Breast epithelium (tissue), 4 donors: ENCODE data around the gene TMEM30B. TPM values are rescaled to one million over a fixed set of nuclear protein-coding genes. Genes with fewer than 3 reads are reported as not detected.
A peak's percentile ranks its signal among the peaks of the same experiment; 100 is the strongest.

Experiments
- DNase-seq, 2 donors: peaks; one replicate each; pipeline ENCODE4 v3.0.0-alpha.2; 2019; ENCODE audit warnings: low spot score in 2 of 2
- H3K27ac ChIP-seq, 2 donors: fragments of 200-600 bp; sonication (generic) in 1 of 2; one replicate each; pipeline ENCODE4 v1.5.1; 2016 to 2019; ENCODE audit warnings: mild to moderate bottlenecking in 1 of 2
- H3K27me3 ChIP-seq, 2 donors: fragments of 200-600 bp; sonication (generic) in 1 of 2; one replicate each; pipeline versions ENCODE4 v1.5.1 to v1.6.0; 2017 to 2019; ENCODE audit warnings: control low read depth in 1 of 2, mild to moderate bottlenecking in 1 of 2
- H3K36me3 ChIP-seq: fragments of 200-600 bp; one replicate; pipeline ENCODE4 v1.5.1; 2019
- H3K4me1 ChIP-seq, 2 donors: fragments of 200-600 bp; sonication (generic); one replicate each; pipeline ENCODE4 v1.5.1; 2016 to 2019; ENCODE audit warnings: control low read depth in 1 of 2
- H3K4me3 ChIP-seq, 3 donors: fragments of 200-600 bp; sonication (generic); 1 replicate in 2 of 3; 2 replicates in 1 of 3; pipeline ENCODE4 v1.5.1; 2016 to 2019; ENCODE audit warnings: mild to moderate bottlenecking in 3 of 3, moderate library complexity in 2 of 3
- H3K9me3 ChIP-seq, 2 donors: fragments of 200-600 bp; sonication (generic) in 1 of 2; one replicate each; pipeline ENCODE4 v1.5.1; 2016 to 2019; ENCODE audit warnings: control low read depth in 1 of 2
- POLR2A ChIP-seq: fragments of 450-650 bp; IDR thresholded peaks from one replicate; pipeline ENCODE4 v1.6.1; 2016; ENCODE audit warnings: antibody characterized with exemption, mild to moderate bottlenecking, moderate library complexity
- POLR2AphosphoS5 ChIP-seq, 3 donors: sonication (generic); formaldehyde crosslinking; IDR thresholded peaks; one replicate each; pipeline ENCODE4 v1.6.1; 2017; ENCODE audit warnings: antibody characterized with exemption in 3 of 3
- intact Hi-C: fragments of 100-400 bp; cut with DNase I; formaldehyde crosslinking; loops from one replicate; pipeline ENCODE4 v1.15.1; 2023; ENCODE audit warnings: low total_unique reads
- total RNA-seq, 3 donors: library from RNA; depleted of rRNA; stranded (reverse); fragments of >200 nt; gene quantifications; one replicate each; pipeline ENCODE4 v1.1.0, GENCODE V29; 2016
- TF ChIP-seq, protein P1 (sequence below), 3 donors: fragments of 450-650 bp; IDR thresholded peaks; one replicate each; pipeline ENCODE4 v1.5.1; 2016 to 2017; ENCODE audit warnings: antibody characterized with exemption in 3 of 3, mild to moderate bottlenecking in 3 of 3, moderate library complexity in 3 of 3

Gene TMEM30B
- total RNA-seq, 3 donors from 2014 or later, result 5.0 to 36.7 (median 20.0) TPM

DNA sequence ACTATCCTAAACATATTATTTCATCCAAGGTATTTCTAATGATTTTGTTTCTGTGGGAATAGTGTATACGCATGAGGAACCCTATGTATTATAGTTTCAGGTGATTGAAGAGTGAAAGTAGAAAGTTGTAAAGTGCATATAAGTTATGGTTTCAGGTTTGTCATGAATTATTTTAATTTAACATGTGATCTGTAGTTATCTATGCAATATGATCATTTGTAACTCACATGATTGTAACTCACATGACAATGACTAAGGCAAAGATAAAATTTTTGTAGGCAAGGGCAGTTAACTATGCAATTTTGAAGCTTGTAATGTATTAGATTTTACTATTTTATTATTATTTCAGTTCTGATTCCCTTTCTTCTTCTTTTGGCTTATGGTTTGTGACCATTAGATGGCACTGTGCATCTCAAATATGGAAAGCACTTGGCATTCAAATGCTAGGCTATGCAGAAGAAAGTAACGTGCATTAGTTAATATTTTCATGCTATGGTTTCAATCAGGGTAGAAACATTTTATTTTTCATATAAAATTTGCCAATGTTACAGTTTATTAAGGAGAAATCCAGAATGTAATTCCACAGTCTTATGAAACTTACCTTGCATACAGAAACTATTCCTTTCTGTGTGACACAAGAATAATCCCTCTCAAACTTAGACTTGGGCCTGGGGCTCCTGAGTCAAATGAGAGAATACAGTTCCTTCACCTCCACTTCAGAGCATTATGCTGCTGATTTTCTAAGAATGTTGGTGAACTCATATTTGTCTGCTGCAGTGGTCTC is 15.8 kb upstream of the TMEM30B start:
- H3K36me3 ChIP-seq, result no peaks in the 10 kb centered on the region
- no peaks in the 10 kb centered on the region for H3K4me1 ChIP-seq
- intact Hi-C loops, result no loop called here
- no peaks in the 10 kb centered on the region for H3K27me3 ChIP-seq
- TF ChIP-seq POLR2A (no peak), POLR2AphosphoS5 (IDR thresholded peaks at IDR 0.05) (no peak)
- TF ChIP-seq, protein P1, sequence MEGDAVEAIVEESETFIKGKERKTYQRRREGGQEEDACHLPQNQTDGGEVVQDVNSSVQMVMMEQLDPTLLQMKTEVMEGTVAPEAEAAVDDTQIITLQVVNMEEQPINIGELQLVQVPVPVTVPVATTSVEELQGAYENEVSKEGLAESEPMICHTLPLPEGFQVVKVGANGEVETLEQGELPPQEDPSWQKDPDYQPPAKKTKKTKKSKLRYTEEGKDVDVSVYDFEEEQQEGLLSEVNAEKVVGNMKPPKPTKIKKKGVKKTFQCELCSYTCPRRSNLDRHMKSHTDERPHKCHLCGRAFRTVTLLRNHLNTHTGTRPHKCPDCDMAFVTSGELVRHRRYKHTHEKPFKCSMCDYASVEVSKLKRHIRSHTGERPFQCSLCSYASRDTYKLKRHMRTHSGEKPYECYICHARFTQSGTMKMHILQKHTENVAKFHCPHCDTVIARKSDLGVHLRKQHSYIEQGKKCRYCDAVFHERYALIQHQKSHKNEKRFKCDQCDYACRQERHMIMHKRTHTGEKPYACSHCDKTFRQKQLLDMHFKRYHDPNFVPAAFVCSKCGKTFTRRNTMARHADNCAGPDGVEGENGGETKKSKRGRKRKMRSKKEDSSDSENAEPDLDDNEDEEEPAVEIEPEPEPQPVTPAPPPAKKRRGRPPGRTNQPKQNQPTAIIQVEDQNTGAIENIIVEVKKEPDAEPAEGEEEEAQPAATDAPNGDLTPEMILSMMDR (IDR thresholded peaks at IDR 0.05), result peak in 2 of 3 donors; percentile 47 to 60
- no peaks in the 10 kb centered on the region for H3K9me3 ChIP-seq
- no peak overlapping the region for H3K27ac ChIP-seq
- H3K4me3 ChIP-seq, result no peak overlapping the region
- no peak for DNase-seq

DNA sequence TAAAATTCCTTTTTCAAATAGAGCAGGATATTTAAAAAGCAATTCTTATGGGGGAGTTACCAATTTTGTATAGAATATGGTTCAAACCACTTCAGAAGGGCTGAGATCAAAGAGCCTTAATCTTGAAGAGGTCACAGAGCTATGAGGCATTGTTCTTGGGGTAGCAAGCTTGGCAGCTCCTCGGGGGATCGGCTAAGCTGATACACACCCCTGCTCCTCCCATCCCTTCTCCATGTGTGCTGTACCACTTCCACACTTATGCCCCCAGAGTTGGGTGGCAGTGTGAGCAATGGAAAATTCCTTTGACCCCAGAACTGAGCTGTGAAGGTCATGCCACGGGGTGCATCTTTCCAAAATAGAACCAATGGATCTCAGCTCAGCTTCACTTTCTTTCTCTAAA is 15.0 kb upstream of the TMEM30B start:
- no peak overlapping the region for H3K4me3 ChIP-seq
- intact Hi-C loops, result no loop called here
- H3K9me3 ChIP-seq, result no peaks in the 10 kb centered on the region
- no peak for DNase-seq
- H3K27ac ChIP-seq, result no peak overlapping the region
- no peaks in the 10 kb centered on the region for H3K4me1 ChIP-seq
- H3K36me3 ChIP-seq, result no peaks in the 10 kb centered on the region
- no peaks in the 10 kb centered on the region for H3K27me3 ChIP-seq
- no peak for TF ChIP-seq POLR2AphosphoS5 (IDR thresholded peaks at IDR 0.05)
- TF ChIP-seq POLR2A, result no peak
- TF ChIP-seq, protein P1 (IDR thresholded peaks at IDR 0.05), result no peak

- Histone ChIP-seq H3K27me3 (no peaks in the 10 kb centered on the region), H3K4me1 (no peaks in the 10 kb centered on the region), H3K36me3 (no peaks in the 10 kb centered on the region), H3K27ac (no peak overlapping the region), H3K9me3 (no peaks in the 10 kb centered on the region), H3K4me3 (no peak overlapping the region)
- intact Hi-C loops, result no loop called here
- TF ChIP-seq POLR2A (no peak), POLR2AphosphoS5 (IDR thresholded peaks at IDR 0.05) (no peak)
- TF ChIP-seq, protein P1 (IDR thresholded peaks at IDR 0.05), result no peak
- DNase-seq, result no peak
Observed at GRCh38 chr14:61290701-61291100, 9.6 kb upstream of the TMEM30B start.

- no peaks in the 10 kb centered on the region for H3K27me3 ChIP-seq
- no peak for TF ChIP-seq POLR2AphosphoS5 (IDR thresholded peaks at IDR 0.05)
- TF ChIP-seq, protein P1 (IDR thresholded peaks at IDR 0.05), result no peak
- no peak for DNase-seq
- H3K4me3 ChIP-seq, result no peak overlapping the region
- H3K4me1 ChIP-seq, result no peaks in the 10 kb centered on the region
- intact Hi-C loops, result no loop called here
- H3K27ac ChIP-seq, result no peak overlapping the region
- H3K9me3 ChIP-seq, result no peaks in the 10 kb centered on the region
- no peaks in the 10 kb centered on the region for H3K36me3 ChIP-seq
Observed at GRCh38 chr14:61288720-61289119, 7.6 kb upstream of the TMEM30B start.

- Histone ChIP-seq H3K4me3 (no peak overlapping the region), H3K27me3 (no peaks in the 10 kb centered on the region), H3K36me3 (no peaks in the 10 kb centered on the region), H3K9me3 (no peaks in the 10 kb centered on the region), H3K27ac (no peak overlapping the region), H3K4me1 (no peaks in the 10 kb centered on the region)
- no peak for DNase-seq
- TF ChIP-seq, protein P1 (IDR thresholded peaks at IDR 0.05), result no peak
- TF ChIP-seq POLR2AphosphoS5 (IDR thresholded peaks at IDR 0.05), result no peak
- TF ChIP-seq POLR2A, result no peak
- intact Hi-C loops, result no loop called here
Observed at GRCh38 chr14:61288228-61288627, 7.1 kb upstream of the TMEM30B start.
